ENCODE measurements around the gene SEPTIN2.
"Not testable (repeated sequence)": the region's sequence is repeated elsewhere in the genome, so short reads cannot be mapped to it uniquely, and the experiment has no call there.

Gene SEPTIN2

DNA sequence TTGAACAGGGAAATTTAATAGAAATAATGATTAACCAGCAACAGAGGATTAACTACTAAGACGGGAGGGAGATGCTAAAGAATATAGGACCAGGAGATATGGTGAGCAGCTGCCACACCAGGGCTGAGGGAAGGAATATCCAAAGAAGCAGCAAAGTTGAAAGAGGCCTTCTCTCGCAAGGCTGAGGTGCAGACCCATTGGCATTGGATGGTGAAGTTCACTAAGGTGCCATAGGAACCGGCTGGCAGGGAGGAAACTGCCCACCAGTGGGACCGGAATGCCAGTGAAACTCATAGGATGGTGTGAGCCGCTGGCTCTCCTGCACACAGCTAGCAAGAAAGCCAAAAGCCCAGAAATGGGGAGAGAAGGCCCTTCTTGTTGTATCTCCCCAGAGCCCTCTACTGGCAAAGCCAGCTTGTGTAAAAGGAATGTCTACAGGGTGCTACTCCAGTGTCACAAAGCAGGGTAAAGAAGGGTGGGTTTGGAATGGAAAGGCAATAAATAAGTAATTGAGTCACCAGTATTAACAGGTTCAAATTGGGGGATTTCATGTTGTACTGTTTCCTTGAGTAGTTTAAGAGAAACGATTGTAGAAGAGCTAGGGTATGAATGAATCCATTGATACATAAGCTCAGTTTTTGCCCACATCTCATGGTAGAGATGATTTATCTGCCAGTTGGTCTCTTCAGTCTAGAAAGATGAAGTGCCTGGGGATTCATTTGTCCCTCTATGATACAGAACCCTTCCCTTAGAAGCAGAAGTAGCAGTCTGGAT, 76.4 kb downstream of the SEPTIN2 start:
- Histone ChIP-seq H3K9ac (ENCODE audit: low read depth in 1 of 2, low read length in 2 of 2) (no peak overlapping the region), H3K9me3 (ENCODE audit: control insufficient read depth in 2 of 2, low read length in 2 of 2) (no peaks in the 10 kb centered on the region), H3K27me3 (ENCODE audit: control insufficient read depth in 2 of 2, insufficient read depth in 2 of 2, low read length in 2 of 2) (no peaks in the 10 kb centered on the region), H3K4me3 (ENCODE audit: low read length in 2 of 2) (no peak overlapping the region), H3K36me3 (ENCODE audit: control insufficient read depth in 2 of 2, insufficient read depth in 2 of 2, low read length in 2 of 2) (peaks cover 10 to 14% of the 10 kb centered on the region in 2 donors), H3K4me1 (ENCODE audit: control insufficient read depth in 2 of 2, insufficient read depth in 2 of 2, low read length in 2 of 2) (peaks cover 4 to 11% of the 10 kb centered on the region in 2 donors), H3K27ac (ENCODE audit: low read depth in 2 of 2, low read length in 2 of 2) (no peak overlapping the region)

DNA sequence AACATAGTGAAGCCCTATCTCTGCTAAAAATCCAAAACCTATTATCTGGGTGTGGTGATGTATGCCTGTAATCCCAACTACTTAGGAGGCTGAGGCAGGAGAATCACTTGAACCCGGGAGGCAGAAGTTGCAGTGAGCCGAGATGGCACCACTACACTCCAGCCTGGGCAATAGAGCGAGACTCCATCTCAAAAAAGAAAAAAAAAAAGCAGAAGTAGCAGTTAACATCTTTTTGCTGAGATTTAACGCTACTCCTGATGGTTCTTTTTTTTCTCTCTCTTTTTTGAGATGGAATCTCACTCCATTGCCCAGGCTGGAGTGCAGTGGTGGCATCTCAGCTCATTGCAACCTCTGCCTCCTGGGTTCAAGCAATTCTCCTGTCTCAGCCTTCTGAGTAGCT, 77.0 kb downstream of the SEPTIN2 start:
- H3K27me3 ChIP-seq (ENCODE audit: control insufficient read depth in 2 of 2, insufficient read depth in 2 of 2, low read length in 2 of 2); H3K9me3 ChIP-seq (ENCODE audit: control insufficient read depth in 2 of 2, low read length in 2 of 2); H3K27ac ChIP-seq (ENCODE audit: low read depth in 2 of 2, low read length in 2 of 2); H3K4me3 ChIP-seq (ENCODE audit: low read length in 2 of 2); H3K9ac ChIP-seq (ENCODE audit: low read depth in 1 of 2, low read length in 2 of 2): not testable (repeated sequence)
- Histone ChIP-seq H3K4me1 (ENCODE audit: control insufficient read depth in 2 of 2, insufficient read depth in 2 of 2, low read length in 2 of 2) (peaks cover 4 to 11% of the 10 kb centered on the region in 2 donors), H3K36me3 (ENCODE audit: control insufficient read depth in 2 of 2, insufficient read depth in 2 of 2, low read length in 2 of 2) (peaks cover 10 to 14% of the 10 kb centered on the region in 2 donors)

DNA sequence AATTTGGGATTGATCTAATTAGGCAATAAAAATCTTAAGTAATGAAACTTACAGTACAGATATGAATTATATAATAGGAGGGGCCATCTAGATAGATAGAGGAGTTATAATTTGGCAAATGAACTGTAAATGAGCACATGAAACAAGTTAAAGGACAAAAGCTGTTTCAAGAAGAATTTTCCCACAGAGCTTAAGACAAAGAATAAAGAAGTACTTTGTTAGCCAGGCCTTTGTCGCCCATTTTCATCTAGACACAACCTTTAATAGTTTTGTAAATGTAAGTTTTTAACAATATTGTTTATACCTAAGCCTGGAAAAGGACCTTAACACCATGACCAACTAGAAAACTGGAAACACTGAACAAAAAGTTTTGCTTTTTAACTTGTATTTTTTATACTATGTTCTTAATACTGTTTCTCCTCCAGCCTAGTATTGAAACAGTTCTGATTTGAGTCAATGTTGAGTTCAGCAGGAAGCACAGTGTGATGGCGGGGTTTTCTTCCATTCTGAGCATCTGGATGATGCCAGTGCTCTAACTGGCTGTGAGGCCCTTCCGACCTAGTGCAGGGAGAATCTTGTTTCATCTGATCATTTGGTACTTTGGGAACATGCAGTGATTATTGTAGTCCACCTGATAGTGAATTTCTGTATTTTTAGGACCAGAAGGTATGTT, 77.9 kb downstream of the SEPTIN2 start:
- H3K4me1 ChIP-seq (ENCODE audit: control insufficient read depth in 2 of 2, insufficient read depth in 2 of 2, low read length in 2 of 2): peaks cover 4 to 11% of the 10 kb centered on the region in 2 donors
- no peak overlapping the region for H3K27ac ChIP-seq (ENCODE audit: low read depth in 2 of 2, low read length in 2 of 2)
- no peak overlapping the region for H3K4me3 ChIP-seq (ENCODE audit: low read length in 2 of 2)
- H3K9me3 ChIP-seq (ENCODE audit: control insufficient read depth in 2 of 2, low read length in 2 of 2): no peaks in the 10 kb centered on the region
- peaks cover 10 to 14% of the 10 kb centered on the region in 2 donors for H3K36me3 ChIP-seq (ENCODE audit: control insufficient read depth in 2 of 2, insufficient read depth in 2 of 2, low read length in 2 of 2)
- H3K9ac ChIP-seq (ENCODE audit: low read depth in 1 of 2, low read length in 2 of 2): no peak overlapping the region
- H3K27me3 ChIP-seq (ENCODE audit: control insufficient read depth in 2 of 2, insufficient read depth in 2 of 2, low read length in 2 of 2): no peaks in the 10 kb centered on the region

DNA sequence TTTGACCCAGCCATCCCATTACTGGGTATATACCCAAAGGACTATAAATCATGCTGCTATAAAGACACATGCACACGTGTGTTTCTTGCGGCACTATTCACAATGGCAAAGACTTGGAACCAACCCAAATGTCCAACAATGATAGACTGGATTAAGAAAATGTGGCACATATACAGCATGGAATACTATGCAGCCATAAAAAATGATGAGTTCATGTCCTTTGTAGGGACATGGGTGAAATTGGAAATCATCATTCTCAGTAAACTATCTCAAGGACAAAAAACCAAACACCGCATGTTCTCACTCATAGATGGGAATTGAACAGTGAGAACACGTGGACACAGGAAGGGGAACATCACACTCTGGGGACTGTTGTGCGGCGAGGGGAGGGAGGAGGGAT, 81.1 kb downstream of the SEPTIN2 start:
- peaks cover 9 to 24% of the 10 kb centered on the region in 2 donors for H3K4me1 ChIP-seq (ENCODE audit: control insufficient read depth in 2 of 2, insufficient read depth in 2 of 2, low read length in 2 of 2)
- H3K36me3 ChIP-seq (ENCODE audit: control insufficient read depth in 2 of 2, insufficient read depth in 2 of 2, low read length in 2 of 2); H3K27ac ChIP-seq (ENCODE audit: low read depth in 2 of 2, low read length in 2 of 2); H3K9me3 ChIP-seq (ENCODE audit: control insufficient read depth in 2 of 2, low read length in 2 of 2); H3K9ac ChIP-seq (ENCODE audit: low read depth in 1 of 2, low read length in 2 of 2); H3K27me3 ChIP-seq (ENCODE audit: control insufficient read depth in 2 of 2, insufficient read depth in 2 of 2, low read length in 2 of 2); H3K4me3 ChIP-seq (ENCODE audit: low read length in 2 of 2): not testable (repeated sequence)

DNA sequence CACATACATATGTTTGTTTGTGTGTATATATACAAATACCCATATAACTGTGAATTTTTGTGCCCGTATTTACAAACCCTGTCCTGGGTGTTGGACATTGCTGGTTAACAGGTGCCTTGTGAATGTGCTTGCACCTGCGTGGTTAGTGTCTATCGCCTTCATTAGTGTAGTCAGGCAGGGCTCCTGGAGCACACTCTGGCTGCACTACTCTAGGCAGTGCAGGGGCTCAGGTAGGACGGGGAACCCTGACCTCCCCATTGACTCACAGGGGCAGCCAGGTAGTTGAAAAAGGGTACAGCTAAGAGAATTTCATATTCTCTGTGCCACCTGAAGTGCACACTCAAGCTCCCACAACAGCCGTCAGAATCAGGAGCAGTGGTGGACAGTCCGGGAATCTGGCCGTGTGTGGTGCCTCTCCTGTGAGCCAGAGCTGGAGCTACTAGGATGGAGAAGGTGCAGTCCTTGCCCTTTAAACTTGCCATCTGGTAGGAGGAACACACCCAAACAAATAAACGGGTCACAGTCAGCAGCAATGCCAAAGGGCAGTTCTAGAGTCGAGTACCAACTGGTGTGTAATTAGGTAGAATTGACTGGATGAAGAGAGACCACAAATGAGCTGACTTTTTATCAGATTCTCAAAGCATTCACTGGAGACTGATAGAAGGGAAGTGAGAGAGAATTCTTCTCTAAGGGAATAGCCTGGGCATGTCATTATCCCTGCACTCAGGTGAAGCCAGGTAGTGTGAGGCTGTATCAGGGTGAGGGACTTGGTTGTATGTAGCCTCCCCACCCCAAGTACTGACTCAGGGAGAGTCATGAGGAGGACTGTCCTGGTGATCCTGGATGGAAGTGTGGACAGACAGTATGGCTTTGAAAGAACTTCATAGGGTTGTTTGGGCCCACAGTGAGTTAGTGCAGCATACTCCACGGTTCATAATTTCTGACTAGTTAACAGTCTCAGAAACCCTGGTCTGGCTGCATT, 84.5 kb downstream of the SEPTIN2 start:
- Histone ChIP-seq H3K4me1 (ENCODE audit: control insufficient read depth in 2 of 2, insufficient read depth in 2 of 2, low read length in 2 of 2) (peaks cover 9 to 21% of the 10 kb centered on the region in 2 donors), H3K9me3 (ENCODE audit: control insufficient read depth in 2 of 2, low read length in 2 of 2) (no peaks in the 10 kb centered on the region), H3K27ac (ENCODE audit: low read depth in 2 of 2, low read length in 2 of 2) (peak overlapping the region; percentile 70 to 81), H3K36me3 (ENCODE audit: control insufficient read depth in 2 of 2, insufficient read depth in 2 of 2, low read length in 2 of 2) (peaks cover 3 to 12% of the 10 kb centered on the region in 2 donors), H3K27me3 (ENCODE audit: control insufficient read depth in 2 of 2, insufficient read depth in 2 of 2, low read length in 2 of 2) (no peaks in the 10 kb centered on the region), H3K9ac (ENCODE audit: low read depth in 1 of 2, low read length in 2 of 2) (peak overlapping the region in 1 of 2 donors; percentile 14), H3K4me3 (ENCODE audit: low read length in 2 of 2) (peak overlapping the region; percentile 2 to 33)
